ENCODE data around the gene DNLZ. TPM values are rescaled to one million over a fixed set of nuclear protein-coding genes. Genes with fewer than 3 reads are reported as not detected.

The DNLZ gene
- total RNA-seq, 4 donors from 2014 or later = 1.8 to 31.1 (median 19.7) TPM

GRCh38 chr9:136339173-136339957, 24.2 kb downstream of the DNLZ start:
- intact Hi-C loops (cut with DNase I) = no loop called here
- Histone ChIP-seq H3K9me3 (no peaks in the 10 kb centered on the region), H3K27ac (no peak overlapping the region), H3K27me3 (peaks cover 0 to 14% (median 0%) of the 10 kb centered on the region in 4 donors), H3K36me3 (peaks cover 0 to 24% (median 0%) of the 10 kb centered on the region in 3 donors), H3K4me3 (no peak overlapping the region), H3K4me1 (peaks cover 14 to 26% (median 16%) of the 10 kb centered on the region in 3 donors)
- DNase-seq = no peak
- TF ChIP-seq CTCF (IDR thresholded peaks at IDR 0.05) (peak; percentile 66 to 91 (median 86)), POLR2A (IDR thresholded peaks at IDR 0.05) (no peak)
- 44 to 60% methylated on average over 8 to 14 of the region's 32 CpGs for WGBS, 2 donors

GRCh38 chr9:136338511-136338910, 25.0 kb downstream of the DNLZ start:
- intact Hi-C loops (cut with DNase I) = no loop called here
- Histone ChIP-seq H3K27me3 (peaks cover 0 to 14% (median 0%) of the 10 kb centered on the region in 4 donors), H3K36me3 (peaks cover 0 to 24% (median 0%) of the 10 kb centered on the region in 3 donors), H3K27ac (no peak overlapping the region), H3K4me3 (no peak overlapping the region), H3K4me1 (peaks cover 14 to 25% (median 16%) of the 10 kb centered on the region in 3 donors), H3K9me3 (no peaks in the 10 kb centered on the region)
- DNase-seq = no peak
- no peak for TF ChIP-seq POLR2A (IDR thresholded peaks at IDR 0.05)
- TF ChIP-seq CTCF (IDR thresholded peaks at IDR 0.05) = no peak
- WGBS, 2 donors = 60% methylated on average over 2 of the region's 25 CpGs; no CpG with 5 or more reads in 1 of the 2 donors

- 87% methylated on average over 3 of the region's 43 CpGs; no CpG with 5 or more reads in 1 of the 2 donors for WGBS, 2 donors
- DNase-seq = no peak
- no peak for TF ChIP-seq CTCF (IDR thresholded peaks at IDR 0.05)
- TF ChIP-seq POLR2A (IDR thresholded peaks at IDR 0.05) = no peak
- Histone ChIP-seq H3K4me3 (no peak overlapping the region), H3K9me3 (no peaks in the 10 kb centered on the region), H3K36me3 (peaks cover 0 to 24% (median 0%) of the 10 kb centered on the region in 3 donors), H3K4me1 (peaks cover 8 to 18% (median 11%) of the 10 kb centered on the region in 3 donors), H3K27me3 (peaks cover 0 to 8% (median 0%) of the 10 kb centered on the region in 4 donors), H3K27ac (no peak overlapping the region)
- intact Hi-C loops (cut with DNase I) = no loop called here
Measured at GRCh38 chr9:136337416-136338395, 25.8 kb downstream of the DNLZ start.

- Histone ChIP-seq H3K4me3 (no peak overlapping the region), H3K4me1 (peaks cover 0 to 12% (median 3%) of the 10 kb centered on the region in 3 donors), H3K27ac (peak overlapping the region in 1 of 4 donors; percentile 17), H3K27me3 (peaks cover 0 to under 1% (median 0%) of the 10 kb centered on the region in 4 donors), H3K9me3 (no peaks in the 10 kb centered on the region), H3K36me3 (peaks cover 0 to 24% (median 0%) of the 10 kb centered on the region in 3 donors)
- no peak for DNase-seq
- TF ChIP-seq CTCF (IDR thresholded peaks at IDR 0.05) = no peak
- TF ChIP-seq POLR2A (IDR thresholded peaks at IDR 0.05) = no peak
- intact Hi-C loops (cut with DNase I) = no loop called here
- 80% methylated on average over 2 of the region's 23 CpGs; no CpG with 5 or more reads in 1 of the 2 donors for WGBS, 2 donors
Measured at GRCh38 chr9:136336881-136337280, 26.7 kb downstream of the DNLZ start.
